NCI-H2171 treated with DMSO at 0.1 percent for 48 hours (cell line): ENCODE data around the gene TTC23.

Experiments
- DNase-seq: peaks from one replicate; lab custom pipeline; 2025; lab: John Stamatoyannopoulos, UW

TTC23 gene

GRCh38 chr15:99137877-99138276 is 111.5 kb downstream of the TTC23 start:
- DNase-seq, result no peak

GRCh38 chr15:99137111-99137546 is 112.3 kb downstream of the TTC23 start:
- DNase-seq, result peak; percentile 82

DNA sequence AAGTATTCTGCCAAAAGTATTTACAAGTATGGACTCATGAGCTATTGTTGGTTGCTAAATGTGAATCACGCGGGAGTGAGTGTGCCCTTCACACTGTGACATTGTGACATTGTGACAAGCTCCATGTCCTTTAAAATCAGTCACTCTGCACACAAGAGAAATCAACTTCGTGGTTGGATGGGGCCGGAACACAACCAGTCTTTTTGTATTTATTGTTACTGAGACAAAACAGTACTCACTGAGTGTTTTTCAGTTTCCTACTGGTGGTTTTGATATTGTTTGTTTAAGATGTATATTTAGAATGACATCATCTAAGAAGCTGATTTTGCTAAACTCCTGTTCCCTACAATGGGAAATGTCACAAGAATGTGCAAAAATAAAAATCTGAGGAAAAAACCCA is 114.2 kb downstream of the TTC23 start:
- DNase-seq, result no peak

- no peak for DNase-seq
These were observed 115.0 kb downstream of the TTC23 start for GRCh38 chr15:99134317-99134821.

DNA sequence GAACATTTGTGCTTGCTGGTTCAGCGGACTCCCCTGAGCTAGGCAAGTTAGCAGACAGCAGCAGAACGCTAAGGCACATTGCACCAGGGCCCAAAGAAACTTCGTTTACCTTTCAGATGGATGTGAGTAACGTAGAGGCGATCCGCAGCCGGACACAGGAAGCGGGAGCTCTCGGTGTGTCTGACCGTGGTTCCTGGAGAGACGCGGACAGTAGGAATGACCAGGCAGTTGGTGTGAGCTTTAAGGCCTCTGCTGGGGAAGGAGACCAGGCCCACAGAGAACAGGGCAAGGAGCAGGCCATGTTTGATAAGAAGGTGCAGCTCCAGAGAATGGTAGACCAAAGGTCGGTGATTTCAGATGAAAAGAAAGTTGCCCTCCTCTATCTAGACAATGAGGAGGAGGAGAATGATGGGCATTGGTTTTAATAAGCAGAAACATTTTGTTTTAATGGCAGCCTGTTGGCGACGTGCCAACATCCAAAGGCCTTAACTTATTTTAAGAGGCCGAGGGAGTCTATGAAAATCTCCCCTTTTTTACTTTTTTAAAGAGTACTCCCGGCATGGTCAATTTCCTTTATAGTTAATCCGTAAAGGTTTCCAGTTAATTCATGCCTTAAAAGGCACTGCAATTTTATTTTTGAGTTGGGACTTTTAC is 116.6 kb downstream of the TTC23 start:
- DNase-seq, result no peak

- DNase-seq, result no peak
These were observed 117.3 kb downstream of the TTC23 start for GRCh38 chr15:99132122-99132521.

GRCh38 chr15:99131441-99132023 is 117.8 kb downstream of the TTC23 start:
- no peak for DNase-seq

GRCh38 chr15:99130765-99131440 is 118.5 kb downstream of the TTC23 start:
- no peak for DNase-seq

- no peak for DNase-seq
These were observed 119.1 kb downstream of the TTC23 start for GRCh38 chr15:99130314-99130713.

GRCh38 chr15:99129644-99130043 is 119.7 kb downstream of the TTC23 start:
- DNase-seq, result no peak

GRCh38 chr15:99128411-99128810 is 121.0 kb downstream of the TTC23 start:
- DNase-seq, result no peak

- DNase-seq, result no peak
These were observed 121.6 kb downstream of the TTC23 start for GRCh38 chr15:99127773-99128172.

- no peak for DNase-seq
These were observed 122.5 kb downstream of the TTC23 start for GRCh38 chr15:99126930-99127329.

DNA sequence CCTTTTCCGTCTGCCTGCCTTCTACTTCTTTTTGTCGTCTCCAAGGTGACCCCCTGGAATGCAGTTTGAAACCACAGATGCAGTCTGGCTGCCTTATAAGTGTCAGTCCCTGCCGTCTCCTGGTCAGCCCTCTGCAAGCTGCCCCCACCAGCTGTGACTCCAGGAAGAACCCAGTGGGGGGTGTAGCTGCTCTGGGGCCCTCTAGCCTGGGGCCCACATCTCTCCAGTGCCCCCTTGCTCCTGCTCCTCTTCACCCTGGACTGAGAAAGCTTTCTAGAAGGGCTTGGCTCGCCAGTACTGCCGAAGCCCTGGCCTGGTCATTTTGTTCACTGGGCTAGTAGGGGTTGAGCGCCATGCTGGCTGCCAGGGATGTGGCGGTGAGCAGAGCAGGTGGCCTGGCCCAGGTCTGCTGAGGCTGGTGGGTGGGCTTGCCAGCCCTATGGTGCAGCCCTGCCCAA is 123.2 kb downstream of the TTC23 start:
- no peak for DNase-seq

DNA sequence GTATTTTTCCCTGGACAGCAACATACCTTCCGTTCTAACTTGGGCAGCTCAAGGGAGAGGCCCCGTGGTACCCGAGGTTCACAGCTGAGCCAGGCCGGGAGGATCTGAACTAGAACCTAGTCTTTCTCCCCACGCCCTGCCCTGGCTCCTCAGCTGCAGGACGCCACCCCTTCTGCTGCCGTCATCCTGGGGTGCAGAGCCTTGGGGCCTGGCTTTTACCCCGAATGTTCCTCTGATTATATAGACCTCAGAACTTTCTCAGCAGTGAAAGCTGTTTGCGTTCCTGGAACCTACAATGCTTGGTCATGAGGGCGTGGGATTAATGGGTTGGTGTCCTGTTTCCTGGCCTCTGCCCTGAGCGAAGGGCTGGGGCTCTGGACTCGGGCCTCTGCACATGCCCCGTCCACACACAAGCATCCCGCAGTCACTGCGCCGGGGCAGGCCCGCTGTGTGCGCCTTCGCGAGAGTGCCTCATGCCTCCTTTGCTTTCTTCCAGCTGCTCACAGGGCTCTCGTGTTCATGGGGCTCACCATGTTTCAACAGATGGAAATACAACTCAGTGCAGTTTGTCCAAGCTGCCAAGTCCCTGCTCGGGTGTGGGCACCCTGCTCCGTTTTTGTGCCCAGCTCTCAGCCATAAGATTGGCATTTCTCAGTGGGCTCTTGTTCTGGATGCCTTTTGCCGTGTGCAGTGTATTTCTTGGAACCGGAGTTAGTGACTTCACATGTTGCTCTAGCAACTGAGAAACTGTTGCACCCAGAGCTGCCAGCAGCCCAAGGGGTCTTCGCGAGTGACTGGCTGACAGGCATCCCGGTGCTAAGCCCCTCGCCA is 124.1 kb downstream of the TTC23 start:
- no peak for DNase-seq

DNA sequence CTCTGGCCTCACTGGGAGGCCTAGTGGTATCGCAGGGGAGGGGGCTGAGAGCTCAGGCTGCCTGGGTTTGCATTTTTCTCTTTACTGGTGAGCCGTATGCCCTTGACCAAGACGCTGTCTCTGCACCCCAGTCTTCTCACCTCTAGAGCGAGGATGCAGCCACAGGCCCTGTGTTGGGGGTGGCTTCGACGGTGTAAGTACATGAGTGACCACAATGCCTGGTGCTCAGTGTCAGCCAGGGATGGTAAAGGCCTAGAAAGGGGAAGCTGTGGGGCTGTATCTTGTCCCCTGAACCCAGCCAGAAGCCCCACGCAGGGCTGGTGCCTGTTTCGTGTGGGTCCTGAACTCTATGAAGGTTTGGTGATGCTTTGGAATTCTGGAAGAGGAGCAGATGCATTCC is 124.7 kb downstream of the TTC23 start:
- no peak for DNase-seq

- peak; percentile 42 for DNase-seq
These were observed 125.5 kb downstream of the TTC23 start for GRCh38 chr15:99123713-99124451.

- DNase-seq, result no peak
These were observed 126.3 kb downstream of the TTC23 start for GRCh38 chr15:99122831-99123712.

GRCh38 chr15:99121691-99122410 is 127.5 kb downstream of the TTC23 start:
- DNase-seq, result no peak

DNA sequence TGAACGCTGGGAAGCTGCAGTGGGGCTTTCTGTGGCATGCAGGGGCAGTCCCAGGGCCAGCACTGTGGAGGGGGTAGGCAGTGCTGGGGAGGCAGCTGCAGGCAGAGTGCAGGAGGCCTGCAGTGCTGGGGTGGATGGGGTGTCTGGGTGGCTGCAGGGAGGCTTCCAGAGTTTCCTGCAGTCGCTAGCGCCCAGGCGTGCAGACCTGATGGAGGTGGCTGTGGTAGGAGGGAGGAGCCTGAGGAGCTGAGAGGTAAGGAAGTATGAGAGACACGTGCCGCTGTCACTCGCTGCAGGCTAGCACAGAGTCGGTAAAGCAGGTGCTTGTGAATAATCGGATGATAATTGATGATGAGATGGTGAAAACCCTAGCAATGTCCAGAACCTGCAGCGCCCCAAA is 128.2 kb downstream of the TTC23 start:
- DNase-seq, result no peak
